Fibroblast of skin of right biceps (primary cell): ENCODE data around the gene ZMYND19.
A peak's percentile ranks its signal among the peaks of the same experiment; 100 is the strongest.
"Not testable (repeated sequence)": the region's sequence is repeated elsewhere in the genome, so short reads cannot be mapped to it uniquely, and the experiment has no call there.

Experiments used
- DNase-seq: peaks from one replicate; pipeline ENCODE4 v3.0.0-alpha.2; 2013

Gene ZMYND19

DNA sequence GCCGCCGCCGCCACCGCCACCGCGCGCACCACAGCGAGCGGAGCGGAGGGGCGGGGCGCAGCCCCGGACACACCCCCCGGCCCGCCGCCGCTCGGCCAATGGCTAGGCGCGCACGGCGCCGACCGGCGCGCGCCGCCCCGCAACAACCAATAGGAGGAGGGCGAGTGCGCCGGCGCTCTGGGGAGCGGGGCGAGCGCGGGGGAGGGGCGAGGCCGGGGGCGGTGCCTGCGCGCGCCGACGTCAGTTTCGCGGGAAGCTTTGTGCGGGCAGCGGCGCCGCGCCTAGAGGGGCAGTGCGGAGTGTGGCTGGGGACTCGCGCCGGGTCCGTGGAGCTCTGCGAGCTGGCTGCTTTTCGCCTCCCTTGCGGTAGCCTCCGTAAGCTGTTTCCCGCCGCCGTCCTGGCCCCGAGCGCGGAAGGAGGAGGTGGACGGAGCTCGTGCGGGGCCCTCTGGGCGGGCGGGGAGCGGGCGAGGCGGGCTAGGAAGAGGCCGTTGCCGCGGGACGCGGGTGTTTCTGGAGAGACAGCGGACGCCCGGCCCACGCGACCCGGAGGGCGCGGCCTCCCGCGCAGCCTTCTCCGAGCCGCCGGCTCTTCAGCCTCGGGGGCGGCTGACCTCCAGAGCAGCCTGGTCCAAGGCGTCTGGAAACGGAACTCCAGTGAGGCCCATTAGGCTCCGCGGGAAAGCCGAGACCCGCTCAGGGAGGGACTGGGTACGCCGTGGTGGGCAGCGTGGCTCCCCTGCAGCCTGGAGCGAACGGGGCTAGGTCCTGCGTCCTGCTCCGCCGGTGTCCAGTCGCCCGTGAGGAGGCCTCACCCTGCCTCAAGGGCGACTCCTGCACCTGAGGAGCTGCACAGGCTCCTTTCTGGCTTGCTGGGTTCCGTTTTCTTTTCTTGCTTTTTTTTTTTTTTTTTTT, at the start of gene ZMYND19:
Gene ZMYND19, minus strand, starts transcription at position 44 of the 915 bp plus-strand sequence. CDS start 249 bp downstream, outside the sequence.
- peak; percentile 90 for DNase-seq

DNA sequence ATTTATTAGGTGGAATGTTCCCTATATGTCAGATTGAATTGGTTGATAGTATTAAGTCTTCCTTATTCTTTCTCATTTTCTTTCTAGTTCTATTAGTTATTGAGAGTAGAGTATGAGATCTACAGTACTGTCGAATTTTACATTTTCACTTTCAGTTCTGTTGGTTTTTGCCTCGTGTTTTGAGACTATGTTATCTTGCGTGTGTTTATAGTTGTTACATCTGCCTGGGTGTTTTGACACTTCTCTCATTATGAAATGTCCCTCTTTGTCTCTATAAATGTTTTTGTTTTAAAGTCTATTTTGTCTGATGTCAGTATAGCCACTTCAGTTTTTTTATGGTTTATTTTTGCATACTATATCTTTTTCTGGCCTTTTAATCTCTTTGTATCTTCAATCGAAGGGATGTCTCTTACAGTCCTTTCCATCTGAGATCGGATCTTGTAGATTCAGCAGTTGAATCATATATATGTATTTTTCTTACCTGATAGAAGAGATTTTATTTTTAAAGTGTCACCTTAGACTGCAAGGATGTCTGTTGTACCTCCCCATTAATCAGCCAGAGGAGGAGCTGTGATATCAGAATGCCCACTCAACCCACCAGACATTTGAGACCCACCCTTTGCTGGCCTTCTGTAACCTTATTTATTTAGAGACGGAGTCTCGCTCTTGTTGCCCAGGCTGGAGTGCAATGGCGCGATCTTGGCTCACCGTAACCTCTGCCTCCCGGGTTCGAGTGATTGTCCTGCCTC, 49.2 kb upstream of the ZMYND19 start:
- DNase-seq, result no peak

DNA sequence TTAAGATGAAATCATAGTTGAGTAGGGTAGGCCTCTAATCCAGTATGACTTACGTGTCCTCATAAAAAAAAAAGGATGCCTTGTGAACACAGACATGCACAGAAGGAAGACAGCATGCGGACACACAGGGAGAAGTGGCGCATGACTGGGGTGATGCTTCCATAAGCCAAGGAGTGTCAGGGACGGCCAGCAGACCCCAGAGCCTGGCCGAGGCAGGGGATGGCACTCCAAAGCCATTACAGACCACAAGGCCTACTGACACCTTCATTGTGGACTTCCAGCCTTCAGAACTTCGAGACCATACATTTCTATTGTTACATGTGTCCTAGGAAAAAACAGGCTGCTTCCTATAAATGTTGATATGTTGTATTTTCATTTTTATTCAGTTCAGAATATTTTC, 48.4 kb upstream of the ZMYND19 start:
- no peak for DNase-seq

DNA sequence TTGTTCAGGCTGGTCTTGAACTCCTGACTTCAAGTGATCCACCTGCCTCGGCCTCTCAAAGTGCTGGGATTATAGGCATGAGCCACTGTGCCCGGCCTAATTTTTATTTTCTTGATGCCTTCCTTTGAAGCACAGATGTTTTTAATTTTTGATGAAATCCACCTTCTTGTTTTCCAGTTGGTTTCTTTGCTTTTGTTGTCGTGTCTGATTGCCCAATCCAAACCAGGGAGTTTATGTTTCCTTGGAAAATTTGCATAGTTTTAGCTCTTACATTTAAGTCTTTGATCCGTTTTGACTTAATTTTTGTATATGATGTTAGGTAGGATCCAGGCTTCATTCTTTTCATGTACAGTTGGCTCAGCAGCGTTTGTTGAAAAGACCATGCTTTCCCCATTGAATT, 43.7 kb upstream of the ZMYND19 start:
- no peak for DNase-seq

DNA sequence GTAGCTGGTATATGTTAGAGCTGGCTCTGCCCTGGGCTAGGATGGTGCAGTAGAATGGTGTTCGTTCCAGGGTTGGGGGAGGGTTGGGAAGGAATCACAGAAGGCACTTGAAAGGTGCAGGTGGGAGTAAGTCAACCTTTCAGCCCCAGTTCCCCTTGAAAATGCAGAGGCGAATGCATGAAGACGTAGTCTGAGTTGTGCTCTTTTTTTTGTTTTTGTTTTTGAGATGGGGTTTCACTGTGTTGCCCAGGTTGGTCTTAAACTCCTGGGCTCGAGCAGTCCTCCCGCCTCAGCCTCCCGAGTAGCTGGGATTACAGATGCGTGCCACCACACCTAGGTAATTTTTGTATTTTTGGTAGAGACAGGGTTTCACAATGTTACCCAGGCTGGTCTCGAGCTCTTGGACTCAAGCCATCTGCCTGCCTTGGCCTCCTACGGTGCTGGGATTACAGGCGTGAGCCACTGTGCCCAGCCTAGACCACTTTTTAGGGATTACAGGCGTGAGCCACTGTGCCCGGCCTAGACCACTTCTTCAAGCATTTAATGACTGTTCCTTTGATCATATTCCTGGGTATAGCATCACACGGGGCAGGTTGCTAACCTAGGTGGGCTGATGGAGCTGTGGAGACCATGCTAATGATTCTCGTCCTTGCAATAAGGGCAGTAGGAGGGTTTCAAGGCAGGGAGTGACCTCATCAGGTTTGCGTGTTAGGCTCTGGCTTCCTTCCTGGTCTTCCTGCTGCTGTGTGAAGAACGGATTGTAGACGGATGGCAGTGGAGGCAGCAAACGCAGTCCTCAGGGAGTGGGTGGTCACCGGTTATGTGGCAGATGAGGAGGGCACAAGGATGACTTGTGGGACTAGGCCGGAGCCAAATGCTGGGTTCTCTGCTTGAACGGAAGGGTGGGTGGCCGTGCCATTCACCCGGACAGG, 42.2 kb upstream of the ZMYND19 start:
- DNase-seq, result no peak

DNA sequence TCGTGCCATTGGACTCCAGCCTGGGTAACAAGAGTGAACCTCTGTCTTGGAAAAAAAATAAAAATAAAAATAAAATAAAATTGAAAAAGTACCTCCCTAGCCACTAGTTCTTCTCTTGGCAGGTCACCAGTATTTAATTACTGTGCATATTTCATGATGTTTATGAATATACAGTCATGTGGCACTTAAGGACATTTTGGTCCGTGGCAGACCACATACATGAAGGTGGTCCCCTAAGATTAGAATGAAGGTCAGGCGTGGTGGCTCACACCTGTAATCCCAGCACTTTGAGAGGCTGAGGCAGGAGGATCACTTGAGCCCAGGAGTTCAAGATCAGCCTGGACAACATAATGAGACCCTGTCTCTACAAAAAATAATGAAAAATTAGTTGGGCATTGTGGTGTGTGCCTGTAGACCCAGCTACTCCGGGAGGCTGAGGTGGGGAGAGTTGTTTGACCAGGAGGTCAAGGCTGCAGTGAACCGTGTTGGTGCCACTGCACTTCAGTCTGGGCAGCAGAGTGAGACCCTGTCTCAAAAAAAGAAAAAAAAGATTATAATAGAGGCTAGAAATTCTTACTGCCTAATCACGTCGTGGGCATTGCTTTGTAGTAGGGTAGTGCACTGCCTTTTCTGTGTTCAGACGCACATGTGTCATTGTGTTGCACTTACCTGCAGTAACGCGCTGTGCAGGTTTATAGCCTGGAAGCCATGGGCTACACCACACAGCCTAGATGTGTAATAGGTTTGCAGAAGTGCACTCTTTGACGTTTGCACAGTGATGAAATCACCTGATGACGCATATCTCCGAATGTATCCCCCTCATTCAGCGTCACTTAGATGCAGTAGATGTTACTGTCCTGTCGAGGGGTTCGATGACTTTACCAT, 41.3 kb upstream of the ZMYND19 start:
- DNase-seq, result no peak

DNA sequence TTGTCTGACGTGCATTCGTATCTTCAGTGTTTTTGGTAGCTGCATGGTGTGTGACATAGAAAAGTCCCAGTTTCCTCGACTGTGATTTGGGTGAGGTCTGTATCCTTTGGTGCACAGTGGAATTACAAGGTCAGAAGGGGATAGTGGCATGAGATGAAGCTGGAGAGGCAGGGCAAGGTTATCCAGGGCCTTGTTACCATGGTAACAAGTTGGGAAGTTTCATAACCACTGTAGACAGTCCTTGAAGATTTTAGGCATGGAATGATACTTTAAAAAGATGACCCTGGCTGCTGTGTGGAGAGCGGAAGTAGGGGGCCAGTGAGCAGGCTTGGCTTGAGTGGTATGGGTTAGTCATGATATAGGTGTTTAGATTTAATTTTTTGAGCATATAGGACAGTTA, 40.4 kb upstream of the ZMYND19 start:
- DNase-seq, result no peak

DNA sequence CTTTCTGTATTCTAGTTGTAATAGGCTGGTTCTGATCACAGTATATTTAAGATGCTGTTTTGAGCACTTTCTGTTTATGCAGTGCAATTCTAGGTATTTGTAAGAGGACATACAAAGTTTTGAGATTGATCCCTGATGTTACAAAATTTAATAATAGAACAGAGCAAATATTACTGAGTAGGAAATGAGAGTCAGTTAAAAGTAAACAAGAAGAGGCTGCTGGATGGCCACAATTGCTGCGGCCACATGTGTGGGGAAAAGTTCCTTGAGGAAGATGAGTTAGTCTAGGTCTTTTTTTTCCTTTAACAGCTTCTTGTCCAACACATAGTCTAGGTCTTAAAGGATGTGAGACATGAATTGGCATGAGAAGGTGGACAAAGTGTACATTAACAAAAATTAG, 39.8 kb upstream of the ZMYND19 start:
- no peak for DNase-seq

DNA sequence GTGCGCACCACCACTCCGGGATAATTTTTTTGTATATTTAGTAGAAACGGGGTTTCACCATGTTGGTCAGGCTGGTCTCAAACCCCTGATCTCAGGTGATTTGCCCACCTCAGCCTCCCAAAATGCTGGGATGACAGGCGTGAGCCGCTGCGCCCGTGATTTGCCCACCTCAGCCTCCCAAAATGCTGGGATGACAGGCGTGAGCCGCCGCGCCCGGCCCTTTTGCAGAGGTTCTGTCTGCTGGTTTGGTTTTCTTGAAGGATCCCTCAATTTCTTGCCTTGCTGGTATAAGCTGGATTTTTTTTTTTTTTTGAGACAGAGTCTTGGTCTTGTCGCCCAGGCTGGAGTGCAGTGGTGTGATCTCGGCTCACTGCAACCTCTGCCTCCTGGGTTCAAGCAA, 37.1 kb upstream of the ZMYND19 start:
- not testable (repeated sequence) for DNase-seq

DNA sequence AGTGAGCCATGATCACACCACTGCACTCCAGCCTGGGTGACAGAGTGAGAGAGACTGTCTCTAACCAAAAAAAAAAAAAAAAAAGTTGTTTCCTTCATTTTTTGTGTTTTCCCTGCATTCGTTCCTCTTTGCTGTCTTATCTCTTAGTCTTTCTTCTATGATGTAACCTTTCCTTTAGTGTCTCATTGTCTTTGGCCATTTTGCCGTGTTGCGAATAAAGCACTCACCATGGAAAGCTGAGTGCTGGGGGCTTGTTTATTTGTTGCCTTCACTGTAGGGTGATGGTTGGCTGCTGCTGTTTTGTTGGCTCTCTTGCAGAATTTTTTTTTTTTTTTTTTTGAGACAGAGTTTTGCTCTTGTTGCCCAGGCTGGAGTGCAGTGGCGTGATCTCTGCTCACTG, 36.2 kb upstream of the ZMYND19 start:
- no peak for DNase-seq

DNA sequence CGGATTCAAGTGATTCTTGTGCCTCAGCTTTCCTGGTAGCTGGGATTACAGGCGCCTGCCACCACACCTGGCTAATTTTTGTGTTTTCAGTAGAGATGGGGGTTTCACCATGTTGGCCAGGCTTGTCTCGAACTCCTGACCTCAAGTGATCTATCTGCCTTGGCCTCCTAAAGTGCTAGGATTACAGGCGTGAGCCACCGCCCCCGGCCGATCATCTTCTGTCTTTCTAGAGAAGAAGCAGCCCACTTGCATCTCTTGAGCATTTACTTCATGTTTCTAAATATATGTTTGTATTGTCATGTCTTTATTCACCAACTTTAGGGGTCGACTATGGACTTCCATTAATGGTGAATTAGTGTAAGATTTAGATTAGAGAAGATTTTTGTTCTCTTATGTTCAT, 31.9 kb upstream of the ZMYND19 start:
- DNase-seq, result not testable (repeated sequence)

DNA sequence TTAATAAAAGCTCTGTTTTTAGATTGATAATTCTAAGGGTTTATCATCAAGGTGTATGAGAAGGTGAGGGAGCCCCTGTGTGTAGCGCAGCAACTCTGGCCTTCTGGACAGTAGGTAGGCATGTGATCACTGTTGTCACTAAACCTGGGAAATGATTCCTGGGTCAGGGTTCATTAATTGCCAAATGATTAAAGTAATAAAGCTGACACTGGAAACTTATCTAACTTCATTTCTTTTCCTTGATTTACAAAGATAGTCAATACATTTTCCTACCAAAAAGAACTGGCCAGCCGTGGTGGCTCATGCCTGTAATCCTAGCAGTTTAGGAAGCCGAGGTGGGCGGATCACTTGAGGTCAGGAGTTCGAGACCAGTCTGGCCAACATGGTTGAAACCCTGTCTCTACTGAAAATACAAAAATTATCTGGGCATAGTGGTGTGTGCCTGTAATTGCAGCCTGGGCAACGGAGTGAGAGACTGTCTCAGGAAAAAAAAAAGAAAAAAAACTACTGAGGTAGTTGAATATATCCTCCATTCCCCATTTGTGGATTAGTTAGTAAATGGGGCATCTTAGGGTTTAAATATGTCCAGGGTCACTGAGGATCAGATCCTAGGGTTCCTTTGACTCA, 30.9 kb upstream of the ZMYND19 start:
- DNase-seq, result peak; percentile 10

DNA sequence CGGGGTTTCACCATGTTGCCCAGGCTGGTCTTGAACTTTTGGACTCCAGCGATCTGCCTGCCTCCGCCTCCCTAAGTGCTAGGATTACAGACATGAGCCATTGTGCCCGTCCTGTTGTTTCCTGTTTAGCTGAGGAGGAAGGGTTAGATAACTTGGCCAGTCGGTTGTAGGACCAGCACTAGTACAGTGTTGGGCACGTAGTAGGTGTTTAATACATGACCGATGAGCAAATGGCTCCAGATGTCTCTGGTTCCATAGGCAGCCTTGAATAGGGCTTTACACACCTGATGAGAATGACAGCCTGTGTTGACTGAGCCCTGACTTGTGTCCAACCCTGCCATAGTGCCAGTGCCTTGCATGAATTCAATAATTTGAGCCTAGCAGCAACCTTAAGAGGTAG, 30.3 kb upstream of the ZMYND19 start:
- DNase-seq, result no peak

DNA sequence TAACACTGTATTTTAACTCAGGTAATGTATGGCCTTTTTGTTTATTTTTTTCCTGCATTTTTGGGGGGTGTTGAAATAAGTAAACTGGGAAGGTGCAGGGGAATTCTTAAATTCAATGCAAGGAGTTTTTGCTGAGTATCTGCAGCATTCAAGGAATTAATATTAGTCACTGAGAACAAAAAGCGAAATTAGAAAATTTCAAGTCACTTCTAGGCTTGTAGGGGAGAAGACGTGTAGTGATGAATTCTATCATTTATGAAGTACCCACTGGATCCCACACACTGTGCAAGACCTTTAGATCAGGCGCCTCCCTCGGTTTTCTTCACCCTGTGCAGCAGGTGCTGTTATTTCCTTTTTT, 29.7 kb upstream of the ZMYND19 start:
- no peak for DNase-seq

DNA sequence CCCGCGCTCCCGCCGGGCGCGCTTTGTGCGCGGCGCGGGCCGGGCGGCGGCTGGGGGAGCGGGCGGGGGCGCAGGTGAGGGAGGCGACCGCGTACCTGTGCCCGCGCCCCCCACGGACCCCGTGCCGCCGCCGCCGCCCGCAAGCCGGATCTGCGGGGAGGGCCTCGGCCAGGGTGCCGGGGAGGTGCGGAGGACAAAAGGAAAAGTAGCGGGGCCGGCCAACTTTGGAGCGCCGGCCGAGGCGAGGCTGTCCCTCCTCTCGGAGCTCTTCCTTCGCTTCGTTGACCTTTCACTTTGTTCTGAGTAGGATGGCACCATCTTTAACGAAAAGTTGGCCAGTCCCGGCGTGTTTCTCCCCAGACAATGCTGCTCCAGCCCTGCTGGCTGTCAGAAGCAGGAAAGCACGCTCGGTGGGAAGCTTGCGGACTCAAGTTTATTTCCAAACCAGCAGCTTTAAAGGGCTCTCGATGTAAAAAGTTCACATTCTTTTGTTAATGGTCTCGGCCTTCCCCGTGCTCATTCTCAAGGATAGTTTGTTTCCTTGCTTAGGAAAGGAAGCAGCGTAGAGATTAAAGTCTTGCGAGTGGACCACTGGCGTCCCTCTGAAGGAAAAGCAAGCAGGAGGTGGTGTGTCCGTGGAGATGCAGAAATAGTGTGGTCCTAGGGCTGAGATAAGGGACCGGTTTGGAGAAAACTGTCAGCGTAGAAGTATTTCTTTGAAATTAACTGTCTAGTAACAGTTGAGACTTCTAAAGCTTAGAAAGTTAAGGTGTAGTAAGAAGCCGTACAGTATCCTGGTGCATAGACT, 29.1 kb upstream of the ZMYND19 start:
- peak; percentile 32 for DNase-seq

DNA sequence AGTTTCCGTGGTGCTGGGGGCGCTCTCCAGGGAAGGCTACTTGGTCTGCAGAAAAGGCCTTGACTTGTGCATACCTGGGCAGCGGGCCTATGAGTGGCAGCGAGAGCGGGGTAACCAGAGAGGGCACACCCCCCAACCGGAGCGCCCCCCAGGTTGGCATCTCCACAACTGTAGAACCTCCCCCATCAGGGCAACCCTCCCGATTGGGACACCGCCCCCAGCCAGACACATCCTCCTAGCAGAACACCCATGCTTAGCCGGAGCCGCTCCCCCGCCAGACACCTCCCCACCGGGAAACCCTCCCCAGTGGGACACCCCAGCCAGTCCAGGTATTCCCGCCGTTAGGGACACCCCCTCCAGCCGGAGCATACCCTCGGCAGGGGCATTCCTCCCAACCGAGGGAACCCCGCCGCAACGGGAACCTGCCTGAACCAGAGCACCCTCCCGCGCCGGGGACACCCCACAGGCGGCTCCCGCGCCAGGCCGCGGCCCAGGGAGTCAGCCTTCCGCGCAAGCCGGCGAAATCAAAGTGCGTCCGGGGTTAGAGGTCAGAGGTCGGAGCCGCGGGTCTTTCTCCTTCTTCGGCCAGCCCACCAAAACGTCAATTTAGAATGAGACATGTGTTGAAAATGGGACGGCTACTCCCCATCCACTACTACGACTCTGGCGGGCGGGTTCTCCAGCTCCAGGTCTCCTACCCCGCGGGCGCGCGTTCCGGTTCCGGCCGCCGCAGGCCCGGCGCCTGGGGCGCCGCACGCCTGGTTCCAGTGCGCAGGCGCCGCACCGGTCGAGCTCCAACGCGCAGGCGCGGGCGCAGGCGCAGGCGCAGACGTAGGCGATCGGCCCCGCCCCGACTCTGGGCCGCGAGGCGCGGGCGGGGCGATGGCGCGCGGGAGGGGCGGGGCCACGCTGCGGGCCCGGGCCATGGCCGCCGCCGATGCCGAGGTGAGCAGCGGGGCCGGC, 28.1 kb upstream of the ZMYND19 start, which contains the start of gene EHMT1:
Gene EHMT1, plus strand, starts transcription at position 901 of the 963 bp plus-strand sequence. Its CDS starts 24 bp downstream, at position 925.
- DNase-seq, result peak; percentile 85

DNA sequence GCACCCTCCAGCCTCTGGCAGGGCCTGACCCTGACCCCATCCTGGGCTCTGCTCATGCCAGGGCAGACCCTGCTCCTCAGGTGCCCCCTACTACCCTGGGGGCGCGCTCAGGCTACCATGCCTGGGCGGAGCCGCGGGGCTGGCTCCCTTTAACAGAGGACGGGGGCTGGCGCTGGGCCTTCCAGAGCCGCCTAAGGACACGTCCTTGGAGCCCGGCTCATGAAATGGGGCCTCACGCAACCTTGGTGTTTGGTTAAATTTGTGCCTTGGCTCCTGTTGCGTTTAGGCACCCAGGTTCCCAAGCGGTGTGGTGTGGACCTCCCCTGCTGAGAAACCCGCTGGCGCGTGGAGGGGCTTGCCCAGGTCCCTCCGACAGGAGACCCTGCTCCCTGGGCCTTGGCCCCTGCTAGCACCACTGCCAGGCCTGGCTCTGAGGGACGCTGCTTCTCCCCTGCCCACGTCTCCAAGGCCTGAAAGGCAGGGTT, 25.1 kb upstream of the ZMYND19 start:
- DNase-seq, result no peak

DNA sequence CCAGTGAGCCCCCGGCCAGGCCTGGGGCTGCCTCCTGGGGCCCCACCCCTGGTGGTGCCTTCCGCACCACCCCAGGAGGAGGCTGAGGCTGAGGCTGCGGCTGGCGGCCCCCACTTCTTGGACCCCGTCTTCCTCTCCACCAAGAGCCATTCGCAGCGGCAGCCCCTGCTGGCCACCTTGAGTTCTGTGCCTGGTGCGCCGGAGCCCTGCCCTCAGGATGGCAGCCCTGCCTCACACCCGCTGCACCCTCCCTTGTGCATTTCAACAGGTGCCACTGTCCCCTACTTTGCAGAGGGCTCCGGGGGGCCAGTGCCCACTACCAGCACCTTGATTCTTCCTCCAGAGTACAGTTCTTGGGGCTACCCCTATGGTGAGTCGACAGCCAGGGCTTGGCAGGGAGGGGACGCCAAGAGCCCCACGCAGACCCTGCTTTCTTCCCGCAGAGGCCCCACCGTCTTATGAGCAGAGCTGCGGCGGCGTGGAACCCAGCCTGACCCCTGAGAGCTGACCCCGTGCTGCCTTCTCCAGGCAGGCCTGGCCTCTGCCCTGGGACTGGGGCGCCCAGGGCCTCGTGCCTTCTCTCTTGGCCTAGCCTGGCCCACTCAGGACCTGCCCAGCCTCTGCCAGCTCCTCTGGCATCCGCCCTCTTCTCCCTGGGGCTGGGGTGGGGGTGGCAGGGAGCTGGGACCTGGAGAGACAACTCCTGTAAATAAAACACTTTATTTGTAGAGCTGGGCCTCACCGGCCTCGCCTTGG, 24.5 kb upstream of the ZMYND19 start:
- no peak for DNase-seq
